ENCODE results near the gene NFIC.

Gene NFIC

DNA sequence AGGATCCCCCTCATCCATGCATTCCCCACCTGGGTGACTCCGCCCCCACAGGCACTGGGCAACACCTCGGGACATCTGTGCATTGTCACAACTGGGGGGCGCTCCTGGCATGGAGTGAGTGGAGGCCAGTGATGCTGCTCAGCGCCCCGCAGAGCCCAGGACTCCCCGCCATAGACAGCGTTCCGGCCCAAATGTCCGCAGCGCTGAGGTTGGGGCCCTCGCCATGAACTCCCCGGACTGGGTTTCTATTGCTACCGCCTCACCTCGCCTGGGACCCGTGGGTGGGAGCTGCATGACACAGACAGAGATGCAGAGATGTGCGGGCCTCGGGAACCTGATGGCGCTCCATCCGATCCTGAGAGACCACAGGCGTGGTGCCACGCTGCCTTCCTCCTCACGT is 144.3 kb downstream of the NFIC start:
- Mint-ChIP-seq H3K4me1 (peaks cover 77% of the 10 kb centered on the region), H3K27me3 (ENCODE audit: low read depth, poor library complexity) (peaks cover 3% of the 10 kb centered on the region), H3K9me3 (no peaks in the 10 kb centered on the region), H3K4me3 (no peak overlapping the region), H3K36me3 (ENCODE audit: low read depth) (peaks cover 13% of the 10 kb centered on the region), H3K27ac (peak overlapping the region; percentile 45)
- TF ChIP-seq, protein P1, sequence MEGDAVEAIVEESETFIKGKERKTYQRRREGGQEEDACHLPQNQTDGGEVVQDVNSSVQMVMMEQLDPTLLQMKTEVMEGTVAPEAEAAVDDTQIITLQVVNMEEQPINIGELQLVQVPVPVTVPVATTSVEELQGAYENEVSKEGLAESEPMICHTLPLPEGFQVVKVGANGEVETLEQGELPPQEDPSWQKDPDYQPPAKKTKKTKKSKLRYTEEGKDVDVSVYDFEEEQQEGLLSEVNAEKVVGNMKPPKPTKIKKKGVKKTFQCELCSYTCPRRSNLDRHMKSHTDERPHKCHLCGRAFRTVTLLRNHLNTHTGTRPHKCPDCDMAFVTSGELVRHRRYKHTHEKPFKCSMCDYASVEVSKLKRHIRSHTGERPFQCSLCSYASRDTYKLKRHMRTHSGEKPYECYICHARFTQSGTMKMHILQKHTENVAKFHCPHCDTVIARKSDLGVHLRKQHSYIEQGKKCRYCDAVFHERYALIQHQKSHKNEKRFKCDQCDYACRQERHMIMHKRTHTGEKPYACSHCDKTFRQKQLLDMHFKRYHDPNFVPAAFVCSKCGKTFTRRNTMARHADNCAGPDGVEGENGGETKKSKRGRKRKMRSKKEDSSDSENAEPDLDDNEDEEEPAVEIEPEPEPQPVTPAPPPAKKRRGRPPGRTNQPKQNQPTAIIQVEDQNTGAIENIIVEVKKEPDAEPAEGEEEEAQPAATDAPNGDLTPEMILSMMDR (IDR thresholded peaks at IDR 0.05): no peak
- no peak for DNase-seq

DNA sequence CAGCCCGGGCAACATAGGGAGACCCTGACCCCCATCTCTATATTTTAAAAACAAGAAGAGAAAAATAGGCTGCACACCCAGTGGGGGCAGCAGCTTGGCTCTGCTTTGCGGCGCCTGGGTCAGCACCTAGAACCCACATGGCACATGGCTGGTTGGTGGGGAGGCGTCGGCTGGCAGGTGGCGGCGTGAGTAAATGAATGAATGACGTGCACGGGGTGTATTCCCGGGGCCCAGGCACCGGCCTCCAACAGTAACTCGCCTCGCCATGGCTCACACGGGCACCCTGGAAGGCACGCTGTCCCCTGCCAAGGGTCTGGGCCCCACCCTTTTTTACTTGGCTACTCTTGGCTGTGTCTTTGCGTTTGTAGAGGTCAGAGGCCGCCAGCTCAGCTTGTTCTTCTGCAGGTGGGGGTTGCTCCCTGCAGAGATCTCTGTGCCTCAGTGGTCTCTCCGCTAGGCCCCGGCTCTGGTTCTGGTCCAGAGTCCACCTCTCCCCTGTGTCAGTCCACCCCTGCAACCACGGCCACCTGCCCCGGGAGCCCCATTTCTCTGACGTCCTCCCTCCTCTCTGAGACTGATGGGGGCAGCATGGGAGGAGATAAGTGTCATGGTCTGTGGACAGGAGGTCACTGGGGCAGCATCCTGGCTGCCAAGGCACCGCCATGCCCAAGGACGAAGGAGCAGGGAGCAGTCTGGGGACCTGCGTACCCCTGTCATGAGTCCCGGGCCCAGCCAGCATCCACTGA is 145.3 kb downstream of the NFIC start:
- Mint-ChIP-seq H3K9me3 (no peaks in the 10 kb centered on the region), H3K27ac (no peak overlapping the region), H3K4me1 (peaks cover 81% of the 10 kb centered on the region), H3K27me3 (ENCODE audit: low read depth, poor library complexity) (peaks cover 3% of the 10 kb centered on the region), H3K36me3 (ENCODE audit: low read depth) (peaks cover 13% of the 10 kb centered on the region), H3K4me3 (peak overlapping the region; percentile 58)
- TF ChIP-seq, protein P1 (IDR thresholded peaks at IDR 0.05): no peak
- no peak for DNase-seq

DNA sequence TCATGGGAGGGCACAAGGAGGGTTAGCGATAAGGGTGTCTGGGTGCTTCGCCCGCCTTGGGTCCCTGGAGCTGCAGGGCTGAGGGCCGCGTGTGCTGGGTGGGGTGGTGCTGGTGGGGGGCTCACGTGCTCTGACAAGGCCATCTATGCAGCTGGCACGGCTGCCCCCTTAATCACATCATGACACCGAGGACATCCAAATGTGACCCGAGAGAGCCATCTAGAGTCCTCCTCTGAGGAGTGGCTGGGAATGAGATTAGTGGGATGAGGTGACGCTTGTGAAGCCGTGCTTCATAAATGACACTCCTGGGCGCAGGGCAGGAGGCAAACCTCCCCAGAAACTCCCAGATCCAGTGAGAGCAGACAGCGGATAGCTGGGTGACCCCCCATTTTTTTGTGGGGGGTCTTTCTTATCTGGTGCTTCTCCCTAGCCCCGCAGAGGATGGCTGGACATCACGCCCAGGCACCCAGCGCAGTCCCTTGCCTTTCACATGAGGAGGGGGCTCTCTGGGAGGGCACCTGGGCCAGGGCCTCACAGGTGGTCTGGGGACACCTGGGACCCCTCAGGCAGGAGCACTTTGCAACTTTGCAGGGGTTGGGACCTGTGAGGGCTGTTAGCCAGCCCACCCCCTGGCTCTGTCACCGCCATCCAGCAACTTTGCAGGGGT is 146.3 kb downstream of the NFIC start:
- DNase-seq: no peak
- Mint-ChIP-seq H3K4me3 (no peak overlapping the region), H3K4me1 (peaks cover 71% of the 10 kb centered on the region), H3K27me3 (ENCODE audit: low read depth, poor library complexity) (peaks cover 3% of the 10 kb centered on the region), H3K36me3 (ENCODE audit: low read depth) (peaks cover 13% of the 10 kb centered on the region), H3K27ac (no peak overlapping the region), H3K9me3 (no peaks in the 10 kb centered on the region)
- TF ChIP-seq, protein P1 (IDR thresholded peaks at IDR 0.05): no peak

DNA sequence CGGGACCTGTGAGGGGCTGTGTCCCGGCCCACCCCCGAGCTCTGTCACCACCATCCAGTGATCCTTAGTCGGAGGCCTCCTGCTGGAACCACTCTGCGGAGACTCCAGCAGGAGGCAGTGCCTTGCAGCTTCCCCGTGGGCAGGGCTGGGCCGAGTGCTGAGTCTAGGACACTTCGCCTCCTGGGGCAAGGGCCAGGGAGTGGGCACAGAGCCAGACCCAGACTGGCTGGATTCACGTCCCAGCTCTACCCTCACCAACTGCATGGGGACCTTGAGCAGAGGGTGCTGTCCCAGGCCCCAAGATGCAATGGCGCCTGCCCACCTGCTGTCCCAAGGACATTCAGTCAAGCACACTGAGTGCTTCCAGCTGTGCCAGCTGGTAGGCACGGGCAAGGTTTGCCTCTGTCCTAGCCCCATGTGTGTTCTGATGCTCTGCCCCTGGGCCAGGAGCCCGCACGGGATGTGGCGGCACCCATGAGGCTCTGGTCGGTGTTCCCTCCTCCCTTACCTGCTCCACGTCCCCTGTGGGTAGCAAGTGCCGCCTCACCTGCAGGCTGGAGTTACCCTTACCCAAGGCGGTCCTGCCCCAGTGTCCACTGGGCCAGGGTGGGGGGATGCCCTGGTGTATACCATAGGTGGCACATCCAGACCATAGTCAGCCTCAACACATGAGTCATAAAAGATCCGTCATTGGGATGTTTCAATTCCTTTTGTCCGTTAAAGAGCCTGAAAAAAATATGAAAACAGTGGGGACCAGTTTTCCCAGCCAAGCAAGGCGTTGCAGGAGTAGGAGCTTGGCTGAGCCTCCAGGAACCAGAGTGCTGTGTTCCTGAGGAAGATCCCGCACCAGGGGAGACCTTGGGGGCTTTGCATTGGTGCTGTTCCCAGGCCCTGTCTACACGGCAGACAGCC is 147.1 kb downstream of the NFIC start:
- peaks cover 13% of the 10 kb centered on the region for H3K36me3 Mint-ChIP-seq (ENCODE audit: low read depth)
- H3K27me3 Mint-ChIP-seq (ENCODE audit: low read depth, poor library complexity): peaks cover 3% of the 10 kb centered on the region

DNA sequence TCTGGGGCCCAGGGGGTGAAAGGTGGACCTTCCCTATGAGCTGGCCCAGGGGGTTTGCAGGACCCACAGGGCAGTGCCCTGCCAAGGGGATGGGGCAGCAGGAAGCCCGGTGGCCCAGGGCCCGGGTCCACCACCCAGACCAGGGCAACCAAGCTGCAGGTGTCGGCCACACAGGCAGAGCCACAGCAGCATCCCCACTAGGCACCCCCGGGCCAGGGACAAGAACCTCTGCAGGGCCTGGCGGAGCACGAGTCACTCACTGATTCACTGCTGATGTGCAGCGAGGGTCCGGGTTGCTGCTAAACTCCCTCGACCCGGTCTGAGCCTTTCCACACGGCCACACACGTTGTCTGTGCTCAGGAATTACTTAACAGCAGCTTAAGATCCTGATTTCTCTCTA is 148.5 kb downstream of the NFIC start:
- H3K9me3 Mint-ChIP-seq: no peaks in the 10 kb centered on the region
- TF ChIP-seq, protein P1 (IDR thresholded peaks at IDR 0.05): no peak
- H3K27me3 Mint-ChIP-seq (ENCODE audit: low read depth, poor library complexity): no peaks in the 10 kb centered on the region
- H3K4me3 Mint-ChIP-seq: no peak overlapping the region
- peak overlapping the region; percentile 64 for H3K27ac Mint-ChIP-seq
- H3K36me3 Mint-ChIP-seq (ENCODE audit: low read depth): peaks cover 2% of the 10 kb centered on the region
- DNase-seq: no peak
- peaks cover 61% of the 10 kb centered on the region for H3K4me1 Mint-ChIP-seq

More for the DNA sequence above, 147.1 kb downstream of the NFIC start:
- Mint-ChIP-seq H3K4me3 (no peak overlapping the region), H3K4me1 (peaks cover 70% of the 10 kb centered on the region), H3K27ac (peak overlapping the region; percentile 61), H3K9me3 (no peaks in the 10 kb centered on the region)
- DNase-seq: no peak
- TF ChIP-seq, protein P1 (IDR thresholded peaks at IDR 0.05): no peak
